Left kidney (tissue), 2 donors: ENCODE data around the gene UQCRQ. TPM values are rescaled to one million over a fixed set of nuclear protein-coding genes. Genes with fewer than 3 reads are reported as not detected.

ENCODE experiments used
- DNase-seq: peaks from one replicate; pipeline ENCODE4 v3.0.0-alpha.2; 2013
- polyA plus RNA-seq: library from polyadenylated mRNA; unstranded; fragments of 120-200 nt; gene quantifications from one replicate; pipeline ENCODE4 v1.2.1, GENCODE V29; 2013; ENCODE audit not compliant: insufficient read length

UQCRQ gene
- polyA plus RNA-seq, 1 donor, result 173 TPM

DNA sequence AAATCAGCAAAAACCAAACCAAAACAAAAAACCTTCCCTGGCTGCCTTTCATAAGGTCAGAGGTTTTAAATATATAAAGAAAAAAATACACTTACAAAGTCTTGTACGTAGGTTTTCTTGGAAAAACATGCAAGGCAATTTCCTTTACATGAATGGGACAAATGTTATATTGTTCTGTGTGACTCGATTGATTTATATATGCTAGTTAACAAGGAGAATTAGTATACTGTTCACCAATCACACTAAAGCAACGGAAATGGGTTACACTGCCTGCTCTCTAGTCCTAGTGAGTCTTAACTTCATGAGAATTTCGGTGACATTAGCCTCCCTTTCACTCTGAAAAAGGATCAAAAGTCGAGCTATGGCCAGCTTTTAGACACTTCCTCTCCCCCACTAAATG is 5.7 kb upstream of the UQCRQ start:
- DNase-seq, result no peak

DNA sequence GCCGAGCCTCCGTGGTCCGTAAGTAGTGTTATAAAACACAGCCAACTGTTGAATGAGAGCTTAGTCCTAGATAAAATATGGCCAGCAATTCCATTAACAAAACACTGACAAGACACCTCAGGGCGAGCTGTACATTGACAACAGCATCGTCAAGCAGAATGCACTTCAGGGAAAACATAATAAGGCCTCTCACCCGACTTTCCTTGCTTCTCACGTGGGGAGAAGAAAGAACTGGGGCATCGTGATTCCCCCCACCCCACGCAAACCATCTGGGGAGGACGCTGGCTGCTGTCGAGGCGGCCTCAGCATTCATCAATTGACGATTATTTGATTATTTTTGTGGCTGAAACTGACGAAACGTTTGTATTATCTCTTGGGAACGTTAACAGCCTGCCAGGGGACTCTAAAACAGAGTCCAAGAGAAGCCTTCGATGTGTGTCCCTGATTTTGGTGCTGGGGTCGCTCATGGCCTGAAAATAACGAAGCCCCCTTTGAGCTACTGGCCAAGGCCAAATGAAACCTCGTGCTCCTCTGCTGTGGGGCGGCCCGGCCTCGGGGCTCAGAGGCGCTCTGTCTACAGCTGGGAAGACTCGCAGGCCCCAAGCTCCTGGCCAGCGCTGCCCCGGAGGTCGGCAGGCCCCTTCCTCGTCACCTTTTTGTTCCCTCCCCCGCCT is 637 bp upstream of the UQCRQ start:
- DNase-seq, result no peak

DNA sequence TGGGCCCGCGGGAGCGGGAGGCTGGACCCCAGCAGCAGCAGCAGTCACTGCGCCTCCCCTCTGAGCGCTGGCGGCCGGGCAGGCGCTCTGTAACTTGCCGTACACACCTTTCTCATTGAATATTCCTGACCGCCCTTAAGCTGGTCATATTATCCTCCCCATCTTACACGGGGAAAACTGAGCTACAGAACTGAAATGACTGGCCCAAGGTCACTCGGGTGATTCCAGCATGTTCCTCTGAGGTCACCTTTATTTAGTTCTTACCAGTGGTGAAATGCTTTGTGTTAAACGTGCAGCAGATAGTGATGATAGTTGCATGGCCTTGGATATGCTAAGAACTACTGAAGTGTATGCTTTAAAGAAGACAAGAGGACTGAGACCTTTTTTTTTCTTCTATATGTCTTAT is 607 bp downstream of the UQCRQ start:
- no peak for DNase-seq

DNA sequence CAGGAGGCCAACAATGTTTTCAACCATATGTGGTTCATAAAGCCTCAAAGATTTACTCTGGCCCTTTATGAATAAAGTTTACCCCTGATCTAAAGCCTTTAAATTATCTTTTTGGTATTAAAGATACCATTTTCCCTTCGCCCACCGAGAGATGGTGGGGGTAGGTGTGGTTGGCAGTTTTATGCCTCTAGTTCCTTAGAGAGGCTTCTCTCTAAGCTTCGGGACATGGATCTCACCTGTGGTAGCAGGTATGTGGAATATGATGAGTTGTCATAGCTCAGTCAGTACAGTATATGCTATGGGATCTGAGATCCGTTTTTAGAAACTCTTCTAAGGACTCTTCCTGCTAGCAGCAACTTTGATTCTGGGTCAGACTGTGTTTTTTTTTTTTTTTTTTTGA is 2.3 kb downstream of the UQCRQ start:
- DNase-seq, result no peak

DNA sequence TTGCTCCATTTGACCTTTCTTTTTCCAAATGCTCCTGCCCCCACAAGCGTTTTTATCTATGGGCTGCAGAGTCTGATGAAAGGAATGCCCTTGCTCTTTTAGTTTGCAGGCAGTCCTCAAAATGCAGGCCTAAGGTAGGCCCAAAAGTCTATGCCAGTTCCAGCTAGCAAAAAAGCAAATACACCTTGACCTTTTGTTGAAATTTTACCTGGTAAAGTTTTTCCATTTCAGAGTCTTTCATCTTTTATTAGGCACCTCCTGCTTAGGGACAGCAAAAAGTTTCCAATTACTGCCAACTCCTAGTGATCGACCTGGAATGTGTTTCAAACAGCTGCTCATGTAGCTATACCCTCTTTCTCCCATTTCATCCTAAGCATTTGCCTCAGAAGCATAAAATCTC is 4.4 kb downstream of the UQCRQ start:
- no peak for DNase-seq

DNA sequence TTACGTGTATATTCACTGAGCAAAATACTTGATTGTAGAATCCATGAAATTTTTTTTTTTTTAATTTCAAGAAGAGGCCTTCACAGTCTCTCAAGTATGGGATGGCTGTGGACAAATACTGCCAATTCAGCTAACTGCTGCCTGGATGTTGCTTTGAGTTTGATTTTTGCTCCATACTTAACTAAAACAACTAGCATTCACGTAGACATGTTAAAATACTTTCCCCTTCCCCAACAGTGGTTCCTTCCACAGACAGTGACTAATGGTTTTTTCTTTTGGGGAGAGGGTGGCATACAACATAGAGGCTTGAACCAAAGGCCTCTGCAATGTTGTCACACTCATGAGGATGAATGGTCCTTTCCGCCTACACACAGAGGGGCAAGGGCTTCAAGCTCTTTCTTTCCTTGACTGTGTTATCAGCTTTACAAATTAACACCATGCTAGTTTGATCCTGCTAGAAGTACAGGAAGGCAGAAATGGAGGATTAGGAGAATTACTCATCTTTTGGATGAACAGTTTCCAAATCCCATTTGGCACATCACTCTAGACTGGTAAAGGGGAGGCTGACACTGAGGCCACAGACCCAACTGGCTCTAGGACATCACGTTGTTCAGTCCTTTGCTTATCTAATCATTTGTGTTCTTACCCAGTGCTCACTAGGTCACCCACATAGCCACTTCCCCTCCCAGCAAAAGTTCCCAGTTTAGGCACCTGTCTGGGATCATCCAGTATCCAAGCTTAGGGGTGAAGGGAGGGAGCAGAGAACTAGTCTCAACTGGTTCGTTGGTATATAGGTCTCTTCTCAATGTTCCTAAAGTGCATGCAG is 5.2 kb downstream of the UQCRQ start:
- no peak for DNase-seq

DNA sequence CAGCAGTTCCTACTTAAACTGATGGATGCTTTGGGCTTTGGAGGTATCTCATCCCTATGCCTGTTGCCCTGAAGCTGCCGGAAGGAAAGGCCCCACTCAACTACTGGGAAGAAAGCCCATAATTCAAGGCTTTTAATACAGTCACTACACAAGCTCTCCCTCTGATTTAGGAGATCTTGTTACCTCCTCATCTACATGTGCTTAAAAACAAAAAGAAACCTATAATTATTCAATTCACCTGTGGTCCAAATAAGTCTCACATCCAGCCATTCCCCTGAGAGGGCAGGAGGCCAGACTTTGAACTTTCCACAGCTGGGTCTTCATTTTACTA is 6.3 kb downstream of the UQCRQ start:
- no peak for DNase-seq

DNA sequence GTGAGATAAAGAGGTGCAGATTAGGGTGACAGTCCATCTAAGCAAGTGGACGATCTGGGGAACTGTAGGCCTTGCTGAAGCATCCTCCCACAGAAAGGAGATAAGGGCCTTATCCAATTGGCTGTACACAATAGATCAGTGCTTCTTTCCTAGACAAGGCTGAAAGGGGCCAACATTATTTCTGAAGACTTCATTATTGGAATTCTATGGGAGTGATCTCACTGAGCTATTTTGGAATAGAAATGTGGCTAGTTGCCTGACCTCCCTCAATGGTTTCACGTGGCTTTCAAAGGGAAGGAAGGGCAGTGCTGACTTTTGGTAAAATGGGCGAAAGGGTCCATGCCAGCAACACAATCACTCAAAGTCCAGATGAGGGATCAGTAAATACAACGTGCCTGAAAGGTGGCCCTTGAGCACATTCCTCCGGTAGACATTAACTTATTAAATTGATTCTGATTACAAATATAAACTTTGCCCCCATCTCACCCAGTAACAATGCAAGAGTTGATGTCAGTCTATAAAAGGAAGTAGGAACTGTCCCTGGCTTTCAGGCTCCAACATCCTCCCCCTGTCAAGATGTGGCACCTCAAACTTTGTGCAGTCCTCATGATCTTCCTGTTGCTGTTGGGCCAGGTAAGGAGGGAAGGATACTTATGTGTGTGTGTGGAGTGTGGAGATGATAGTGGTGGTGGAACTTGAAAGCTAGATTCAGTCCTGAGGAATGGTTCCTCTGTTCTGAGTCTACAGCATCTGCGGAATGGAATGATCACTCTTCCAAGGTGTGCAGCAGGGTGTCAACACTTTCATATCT is 6.9 kb downstream of the UQCRQ start, which contains the start of gene LEAP2:
Gene LEAP2 (plus strand): TSS at position 550 of the 811 bp plus-strand sequence. CDS start 27 bp downstream, at position 577.
- no peak for DNase-seq

DNA sequence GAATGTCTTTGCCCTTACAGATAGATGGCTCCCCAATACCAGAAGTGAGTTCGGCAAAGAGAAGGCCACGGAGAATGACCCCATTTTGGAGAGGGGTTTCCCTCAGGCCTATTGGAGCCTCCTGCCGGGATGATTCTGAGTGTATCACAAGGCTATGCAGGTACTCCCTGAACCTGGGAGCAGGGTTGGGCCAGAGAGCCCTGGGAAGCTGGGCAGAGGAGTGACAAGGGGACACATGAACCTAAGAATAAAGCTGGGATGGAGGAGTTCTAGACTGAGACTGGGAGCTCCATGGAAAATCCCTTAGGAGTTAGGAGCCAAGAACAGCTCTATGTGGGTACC is 7.5 kb downstream of the UQCRQ start:
- DNase-seq, result no peak

DNA sequence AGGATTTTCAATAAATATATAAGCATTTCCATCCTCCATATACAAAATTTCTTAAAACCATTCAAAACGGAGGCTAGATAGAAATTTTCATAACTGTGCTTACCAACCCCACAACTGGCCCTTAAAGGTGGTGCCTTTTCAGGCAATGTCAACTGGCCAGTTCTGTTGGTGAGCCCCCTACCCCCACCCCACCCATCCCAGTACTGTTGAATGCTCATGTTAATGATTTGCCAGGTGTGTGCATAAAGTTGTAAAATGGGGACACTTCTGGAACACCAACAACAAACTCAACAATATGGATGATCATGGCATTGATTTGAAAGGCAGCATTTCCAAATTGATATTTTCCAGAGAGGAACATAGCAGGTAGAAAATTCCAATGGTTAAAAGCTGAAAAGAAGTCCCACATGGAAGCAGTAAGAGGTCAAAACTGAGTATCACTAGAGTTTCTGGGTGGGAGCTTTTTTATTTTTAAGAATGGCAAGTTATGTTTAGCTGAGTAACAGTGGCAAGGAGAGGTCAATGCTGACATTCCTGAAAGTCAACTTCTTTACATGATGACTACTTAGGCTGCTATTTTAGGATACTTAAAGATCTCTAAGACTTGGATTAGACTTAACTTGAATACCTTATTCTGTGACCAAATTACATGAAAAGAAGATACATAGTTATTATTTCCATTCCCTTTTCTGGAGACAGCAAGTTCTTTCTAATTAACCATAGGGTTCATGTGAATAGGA is 9.7 kb downstream of the UQCRQ start:
- no peak for DNase-seq

DNA sequence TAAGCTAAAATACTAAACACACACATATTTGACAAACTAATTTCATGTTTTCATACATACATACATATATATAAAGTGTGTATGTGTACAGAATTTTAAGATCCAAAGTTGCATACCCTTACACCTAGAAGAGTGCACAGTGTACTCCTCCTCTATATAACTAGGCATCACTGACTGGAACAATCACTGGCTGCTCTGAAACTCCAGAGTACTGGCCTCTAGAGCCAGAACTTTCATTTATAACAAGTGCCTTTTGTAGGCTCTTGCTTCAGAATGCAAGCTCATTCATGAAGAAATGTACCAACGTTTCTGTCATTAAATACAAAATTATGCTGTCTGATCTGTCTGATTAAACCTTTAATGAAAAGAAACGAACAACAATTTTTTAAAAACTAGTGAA is 11.0 kb downstream of the UQCRQ start:
- DNase-seq, result no peak

DNA sequence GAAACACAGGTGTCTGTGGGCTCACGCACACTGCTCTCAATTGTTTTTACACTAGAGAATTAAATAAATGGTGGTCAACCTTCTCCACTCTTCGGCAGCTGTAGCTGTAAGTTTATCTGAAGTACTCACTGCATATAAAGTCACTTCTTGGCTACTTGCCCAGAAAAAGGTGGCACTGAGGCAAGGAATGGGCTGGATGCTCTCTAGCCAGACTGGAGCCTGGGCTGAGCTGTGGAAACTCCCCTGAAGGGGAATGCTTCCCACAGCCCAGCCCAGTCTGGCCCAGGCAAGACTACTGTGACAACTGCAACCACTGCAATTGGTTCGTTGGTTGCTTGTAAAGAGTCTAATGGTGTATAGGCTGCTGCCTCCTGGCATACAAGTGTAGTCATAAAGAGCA is 11.5 kb downstream of the UQCRQ start:
- DNase-seq, result no peak

DNA sequence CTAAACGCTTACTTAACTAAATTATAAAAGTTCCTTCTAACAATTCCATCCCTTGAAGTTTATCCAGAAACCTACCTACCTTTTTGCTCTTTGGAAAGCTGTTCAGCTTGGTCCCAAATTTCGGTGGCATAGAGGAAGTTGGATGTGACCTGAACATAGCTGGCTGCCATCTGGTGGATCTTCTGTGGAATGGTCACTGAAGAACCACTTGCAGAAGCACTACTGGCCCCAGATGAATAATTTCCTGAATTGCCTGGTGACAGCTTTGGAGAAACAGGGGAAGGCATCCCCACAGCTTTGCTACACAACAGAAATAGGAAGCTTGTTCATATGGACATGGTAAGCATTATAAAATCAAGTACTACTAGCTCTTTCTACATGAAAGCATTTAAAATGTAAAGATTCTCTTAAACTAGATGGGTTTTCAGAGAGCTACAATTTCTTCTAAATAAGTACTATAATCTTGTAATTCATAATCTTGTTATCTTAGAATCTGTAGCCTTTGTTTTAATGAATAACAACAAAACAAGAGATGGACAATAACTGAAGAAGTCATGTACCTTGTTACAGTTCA is 16.9 kb downstream of the UQCRQ start:
- peak; percentile 50 for DNase-seq

DNA sequence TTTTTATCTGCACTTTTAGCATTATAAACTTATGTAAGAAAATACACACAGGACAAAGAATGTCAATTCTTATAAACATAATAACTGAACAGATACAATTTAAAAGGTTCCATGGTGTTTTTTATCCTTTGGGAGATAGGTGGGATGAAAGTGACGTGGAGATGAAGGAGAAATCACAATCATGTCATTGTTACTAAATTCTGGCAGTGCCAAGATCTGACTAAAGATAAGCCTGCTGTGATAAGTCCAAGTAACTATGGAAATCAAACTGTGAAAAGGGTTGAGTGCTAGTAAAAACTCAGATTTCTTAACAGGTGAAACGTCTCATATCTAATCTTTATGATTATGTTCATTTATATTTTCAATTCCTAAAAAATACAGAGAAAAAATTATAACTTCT is 18.1 kb downstream of the UQCRQ start:
- no peak for DNase-seq

DNA sequence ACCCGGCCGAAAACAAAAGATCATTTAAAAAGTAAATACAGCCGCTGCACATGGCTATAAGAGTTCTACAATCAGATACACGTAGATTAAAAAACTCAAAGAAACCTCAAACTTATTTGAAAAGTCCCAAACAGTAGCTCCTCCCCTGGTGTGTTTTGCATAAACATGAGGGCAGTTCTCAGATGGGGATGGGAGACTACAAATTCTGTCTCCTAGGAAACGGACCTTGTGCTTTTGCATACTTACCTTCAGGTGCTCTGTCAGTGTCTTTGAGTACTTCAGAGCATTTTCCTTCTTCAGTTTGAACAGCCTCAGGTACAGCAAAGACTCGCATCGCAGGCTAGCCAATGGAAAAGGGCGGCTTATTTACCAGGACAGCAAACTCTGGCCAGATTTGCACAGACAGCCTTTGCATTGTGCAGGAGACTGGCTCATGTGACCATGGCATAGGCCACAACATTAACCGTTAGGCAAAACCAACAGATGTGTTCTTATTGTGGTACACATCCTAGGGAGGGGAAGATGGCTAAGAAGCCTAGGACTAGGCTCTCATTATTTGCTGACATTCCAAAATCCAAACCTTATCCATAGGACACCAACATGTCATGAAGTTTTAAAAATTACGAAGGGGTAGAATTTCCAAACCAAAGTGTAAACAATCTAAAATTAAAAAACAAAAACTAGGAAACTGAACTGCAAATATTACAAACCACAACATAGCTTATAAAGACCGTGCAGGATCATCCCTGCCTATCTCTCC is 19.8 kb downstream of the UQCRQ start:
- DNase-seq, result no peak

DNA sequence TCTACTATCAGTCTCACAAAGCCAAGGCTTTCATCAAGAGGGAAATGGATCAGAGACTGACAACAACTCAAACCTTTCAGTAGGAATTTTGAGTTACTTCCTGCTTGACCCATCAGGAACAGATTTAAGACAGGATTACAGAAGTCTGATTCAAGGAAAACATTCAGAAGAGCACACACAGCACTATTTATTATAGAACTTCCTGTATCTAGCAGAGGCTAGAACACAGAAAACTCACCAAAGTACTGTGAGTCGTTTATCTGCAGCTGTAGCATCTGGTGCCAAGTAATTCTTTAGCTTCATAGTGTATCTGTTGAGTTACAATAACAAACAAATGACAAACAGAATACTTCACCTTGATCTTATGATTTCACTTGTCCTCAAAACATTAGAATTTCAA is 20.8 kb downstream of the UQCRQ start:
- DNase-seq, result no peak

DNA sequence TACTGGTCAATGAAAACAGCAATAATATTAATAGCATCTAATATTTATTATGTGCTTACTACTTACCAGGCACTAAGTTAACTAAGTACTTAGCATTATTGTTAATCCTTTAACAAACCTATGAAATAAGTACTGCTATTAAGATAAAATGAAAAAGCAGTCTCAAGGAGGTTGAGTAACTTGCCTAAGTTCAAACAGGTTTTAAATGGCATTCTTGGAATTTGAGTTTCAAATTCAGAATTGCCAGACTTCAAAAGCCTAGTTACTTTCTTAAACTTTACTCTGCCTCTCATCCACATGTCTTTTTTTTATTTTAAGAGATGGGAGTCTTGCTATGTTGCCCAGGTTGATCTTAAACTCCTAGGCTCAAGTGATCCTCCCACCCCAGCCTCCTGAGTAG is 23.1 kb downstream of the UQCRQ start:
- DNase-seq, result no peak

DNA sequence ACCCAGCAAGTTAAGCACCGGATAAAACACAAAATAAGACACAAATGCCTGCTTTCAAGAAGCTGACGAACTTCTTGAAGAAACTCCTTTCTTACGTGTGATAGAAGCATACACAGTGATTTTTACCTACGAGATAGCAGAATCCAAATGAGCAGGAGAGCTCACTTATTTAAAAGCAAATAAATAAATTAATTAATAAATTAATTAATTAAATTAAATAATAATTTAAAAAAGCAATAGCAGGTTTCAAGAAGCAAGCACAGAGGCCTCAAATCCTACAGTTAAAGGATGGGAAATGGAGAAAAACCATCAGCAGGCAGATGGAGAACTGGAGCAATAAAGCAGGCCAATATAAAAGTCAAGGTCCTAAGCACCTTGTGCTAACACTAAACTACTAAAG is 24.4 kb downstream of the UQCRQ start:
- DNase-seq, result no peak

DNA sequence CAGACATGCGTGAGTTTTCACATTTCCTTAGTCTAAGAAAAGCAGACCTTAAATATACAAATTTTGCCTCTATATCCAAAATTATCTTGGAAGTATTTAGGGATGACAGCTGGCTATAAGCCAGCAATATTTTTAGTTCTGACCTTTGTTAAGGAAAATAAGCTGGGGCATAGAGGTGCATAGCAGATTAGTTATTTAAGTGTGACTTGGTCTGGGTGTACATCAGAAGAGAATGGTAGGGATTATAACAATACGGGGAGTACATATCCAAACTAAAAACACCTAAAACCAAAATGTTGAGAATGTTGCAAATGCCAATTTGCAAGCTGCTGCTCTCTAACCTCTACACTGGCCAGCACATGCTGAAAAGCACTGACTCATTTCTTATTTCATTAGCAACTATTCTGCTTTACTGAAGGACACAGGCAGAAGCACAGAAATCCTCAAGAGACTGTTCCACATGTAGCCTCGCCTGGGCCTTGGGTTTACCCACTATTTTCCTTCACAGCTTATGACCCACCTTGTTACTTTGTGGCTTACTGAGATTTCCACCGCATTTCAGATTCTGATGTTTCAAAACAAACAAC is 29.4 kb downstream of the UQCRQ start:
- DNase-seq, result no peak

DNA sequence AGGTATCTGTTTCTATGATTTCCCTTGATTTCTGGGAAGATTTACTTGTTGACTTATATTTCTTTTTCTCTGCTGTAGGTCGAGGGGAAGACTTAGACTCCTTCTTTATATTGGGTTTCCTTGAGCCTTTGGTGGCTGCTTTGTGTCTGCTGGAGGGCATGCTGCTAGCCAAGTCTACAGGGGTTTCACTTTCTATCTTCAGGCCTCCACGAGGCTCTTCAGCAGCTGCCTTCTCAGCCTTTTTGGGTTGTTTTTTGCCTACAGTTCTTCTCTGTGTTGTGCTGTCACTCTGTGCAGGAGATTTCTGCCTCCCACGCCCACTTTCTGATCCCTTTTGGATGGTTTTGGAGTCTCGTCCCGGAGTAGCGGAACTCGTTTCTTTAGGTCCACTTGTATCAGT is 30.2 kb downstream of the UQCRQ start:
- DNase-seq, result no peak

DNA sequence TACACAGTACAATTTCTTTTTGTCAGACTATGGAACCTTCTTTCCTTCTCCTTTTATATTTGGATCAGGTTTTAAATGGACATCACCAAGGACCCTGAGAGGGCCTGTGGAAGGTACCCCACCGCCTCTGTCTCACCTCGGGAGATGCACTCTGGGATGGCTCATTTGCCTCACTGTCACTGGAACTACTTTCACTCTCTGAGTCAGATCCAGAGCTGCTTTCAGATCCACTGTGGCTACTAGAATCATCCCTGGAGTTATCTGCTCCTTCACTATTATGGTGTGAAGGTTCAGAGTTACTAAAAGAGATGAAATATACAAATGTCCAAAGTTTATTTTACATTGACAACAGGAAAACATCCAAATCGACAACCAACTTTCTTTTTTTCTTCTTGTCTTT is 31.7 kb downstream of the UQCRQ start:
- DNase-seq, result no peak
